ENCODE data around the gene RXFP1. TPM values are rescaled to one million over a fixed set of nuclear protein-coding genes. Genes with fewer than 3 reads are reported as not detected.

Gene RXFP1
- total RNA-seq, 1 donor from 2014 or later = not detected

GRCh38 chr4:158538911-158539310 is 17.2 kb downstream of the RXFP1 start:
- no peak for DNase-seq
- no peak for ATAC-seq (ENCODE audit: poor library complexity)
- intact Hi-C loops (cut with DNase I) = no loop called here

GRCh38 chr4:158540125-158540907 is 18.6 kb downstream of the RXFP1 start:
- no peak for ATAC-seq (ENCODE audit: poor library complexity)
- DNase-seq = no peak
- intact Hi-C loops (cut with DNase I) = no loop called here

- ATAC-seq (ENCODE audit: poor library complexity) (no peak), DNase-seq (no peak)
- intact Hi-C loops (cut with DNase I) = no loop called here
Measured at GRCh38 chr4:158541506-158541905, 19.8 kb downstream of the RXFP1 start.

- no peak for DNase-seq
- intact Hi-C loops (cut with DNase I) = no loop called here
- no peak for ATAC-seq (ENCODE audit: poor library complexity)
Measured at GRCh38 chr4:158543191-158543590, 21.5 kb downstream of the RXFP1 start.

GRCh38 chr4:158544141-158544540 is 22.5 kb downstream of the RXFP1 start:
- no peak for DNase-seq
- no peak for ATAC-seq (ENCODE audit: poor library complexity)
- intact Hi-C loops (cut with DNase I) = no loop called here

- no peak for DNase-seq
- ATAC-seq (ENCODE audit: poor library complexity) = no peak
- intact Hi-C loops (cut with DNase I) = no loop called here
Measured at GRCh38 chr4:158553364-158553763, 31.7 kb downstream of the RXFP1 start.

GRCh38 chr4:158560284-158560683 is 38.6 kb downstream of the RXFP1 start:
- intact Hi-C loops (cut with DNase I) = no loop called here
- ATAC-seq (ENCODE audit: poor library complexity) (no peak), DNase-seq (no peak)

GRCh38 chr4:158566860-158567259 is 45.2 kb downstream of the RXFP1 start:
- ATAC-seq (ENCODE audit: poor library complexity) (no peak), DNase-seq (no peak)
- intact Hi-C loops (cut with DNase I) = no loop called here

GRCh38 chr4:158571736-158572135 is 50.1 kb downstream of the RXFP1 start:
- ATAC-seq (ENCODE audit: poor library complexity) (no peak), DNase-seq (no peak)
- intact Hi-C loops (cut with DNase I) = no loop called here

- DNase-seq = no peak
- no peak for ATAC-seq (ENCODE audit: poor library complexity)
- intact Hi-C loops (cut with DNase I) = no loop called here
Measured at GRCh38 chr4:158572608-158573007, 50.9 kb downstream of the RXFP1 start.

GRCh38 chr4:158578476-158578875 is 56.8 kb downstream of the RXFP1 start:
- DNase-seq = no peak
- intact Hi-C loops (cut with DNase I) = no loop called here
- ATAC-seq (ENCODE audit: poor library complexity) = no peak

- intact Hi-C loops (cut with DNase I) = no loop called here
- DNase-seq = no peak
- no peak for ATAC-seq (ENCODE audit: poor library complexity)
Measured at GRCh38 chr4:158580064-158580463, 58.4 kb downstream of the RXFP1 start.

GRCh38 chr4:158581161-158581560 is 59.5 kb downstream of the RXFP1 start:
- no peak for ATAC-seq (ENCODE audit: poor library complexity)
- intact Hi-C loops (cut with DNase I) = no loop called here

GRCh38 chr4:158586881-158587280 is 65.2 kb downstream of the RXFP1 start:
- intact Hi-C loops (cut with DNase I) = no loop called here
- DNase-seq (no peak), ATAC-seq (ENCODE audit: poor library complexity) (no peak)

More at GRCh38 chr4:158581161-158581560, 59.5 kb downstream of the RXFP1 start:
- no peak for DNase-seq

- intact Hi-C loops (cut with DNase I) = no loop called here
- no peak for ATAC-seq (ENCODE audit: poor library complexity)
- no peak for DNase-seq
Measured at GRCh38 chr4:158588285-158588684, 66.6 kb downstream of the RXFP1 start.

- intact Hi-C loops (cut with DNase I) = no loop called here
- DNase-seq = no peak
- ATAC-seq (ENCODE audit: poor library complexity) = no peak
Measured at GRCh38 chr4:158588777-158589176, 67.1 kb downstream of the RXFP1 start.

GRCh38 chr4:158590306-158590705 is 68.6 kb downstream of the RXFP1 start:
- no peak for DNase-seq
- intact Hi-C loops (cut with DNase I) = no loop called here
- ATAC-seq (ENCODE audit: poor library complexity) = no peak

- ATAC-seq (ENCODE audit: poor library complexity) (no peak), DNase-seq (no peak)
- intact Hi-C loops (cut with DNase I) = no loop called here
Measured at GRCh38 chr4:158590824-158591223, 69.1 kb downstream of the RXFP1 start.

- DNase-seq (no peak), ATAC-seq (ENCODE audit: poor library complexity) (no peak)
- intact Hi-C loops (cut with DNase I) = no loop called here
Measured at GRCh38 chr4:158597879-158598596, 76.4 kb downstream of the RXFP1 start.

GRCh38 chr4:158599150-158599549 is 77.5 kb downstream of the RXFP1 start:
- no peak for ATAC-seq (ENCODE audit: poor library complexity)
- no peak for DNase-seq
- intact Hi-C loops (cut with DNase I) = no loop called here

All from Right ventricle myocardium superior (tissue), 1 donor.